Trophoblast cell (in vitro differentiated cells and primary cell): ENCODE measurements around the gene RBFA.
"Not testable (repeated sequence)": the region's sequence is repeated elsewhere in the genome, so short reads cannot be mapped to it uniquely, and the experiment has no call there.

Source experiments
- DNase-seq, 2 donors: peaks; one replicate each; pipeline ENCODE4 v3.0.0-alpha.2; 2016
- H2AFZ ChIP-seq: 2 replicates; pipeline ENCODE4 v1.6.1; 2013; ENCODE audit warnings: low read length, moderate library complexity, mild to moderate bottlenecking; ENCODE audit not compliant: insufficient read depth, poor library complexity
- H2AK5ac ChIP-seq: 2 replicates; pipeline ENCODE4 v1.6.1; 2013; ENCODE audit warnings: mild to moderate bottlenecking, low read length
- H2BK120ac ChIP-seq: 2 replicates; pipeline ENCODE4 v1.6.1; 2013; ENCODE audit warnings: low read length, mild to moderate bottlenecking, moderate library complexity; ENCODE audit not compliant: insufficient read depth, poor library complexity
- H2BK12ac ChIP-seq: 2 replicates; pipeline ENCODE4 v1.6.1; 2013; ENCODE audit warnings: mild to moderate bottlenecking, low read length, moderate library complexity
- H2BK5ac ChIP-seq: 2 replicates; pipeline ENCODE4 v1.6.1; 2013; ENCODE audit warnings: low read length, low read depth, moderate library complexity, mild to moderate bottlenecking; ENCODE audit not compliant: poor library complexity
- H3K14ac ChIP-seq: 2 replicates; pipeline ENCODE4 v1.6.1; 2013; ENCODE audit warnings: mild to moderate bottlenecking, low read length
- H3K18ac ChIP-seq: 2 replicates; pipeline ENCODE4 v1.6.1; 2013; ENCODE audit warnings: mild to moderate bottlenecking, low read length
- H3K23ac ChIP-seq: 2 replicates; pipeline ENCODE4 v1.6.1; 2013; ENCODE audit warnings: low read length
- H3K27ac ChIP-seq: 2 replicates; pipeline ENCODE4 v1.5.1; 2013; ENCODE audit warnings: low read depth, mild to moderate bottlenecking, inconsistent platforms, low read length, moderate library complexity
- H3K27me3 ChIP-seq: 2 replicates; pipeline ENCODE4 v1.6.1; 2013; ENCODE audit warnings: inconsistent platforms, mild to moderate bottlenecking, low read length, moderate library complexity; ENCODE audit not compliant: insufficient read depth
- H3K36me3 ChIP-seq, 2 experiments: 1 replicate in 1 of 2; 2 replicates in 1 of 2; pipeline ENCODE4 v1.6.1; 2013; ENCODE audit warnings: low read length in 2 of 2, mild to moderate bottlenecking in 2 of 2, moderate library complexity in 1 of 2; ENCODE audit not compliant: insufficient read depth in 2 of 2, control insufficient read depth in 1 of 2
- H3K4ac ChIP-seq: 2 replicates; pipeline ENCODE4 v1.6.1; 2013; ENCODE audit warnings: low read depth, mild to moderate bottlenecking, low read length, moderate library complexity
- H3K4me1 ChIP-seq, 2 experiments: 1 replicate in 1 of 2; 2 replicates in 1 of 2; pipeline ENCODE4 v1.6.1; 2013; ENCODE audit warnings: low read length in 2 of 2, mild to moderate bottlenecking in 2 of 2, moderate library complexity in 1 of 2; ENCODE audit not compliant: insufficient read depth in 2 of 2, control insufficient read depth in 1 of 2
- H3K4me2 ChIP-seq: 2 replicates; pipeline ENCODE4 v1.6.1; 2013; ENCODE audit warnings: inconsistent platforms, mild to moderate bottlenecking, low read length, moderate library complexity
- H3K4me3 ChIP-seq: 2 replicates; pipeline ENCODE4 v1.5.1; 2013; ENCODE audit warnings: mild to moderate bottlenecking, low read depth, low read length, inconsistent platforms
- H3K79me1 ChIP-seq: one replicate; pipeline ENCODE4 v1.6.1; 2013; ENCODE audit warnings: low read length
- H3K79me2 ChIP-seq: 2 replicates; pipeline ENCODE4 v1.6.1; 2013; ENCODE audit warnings: low read length, mild to moderate bottlenecking; ENCODE audit not compliant: control insufficient read depth, insufficient read depth, poor library complexity
- H3K9ac ChIP-seq: 2 replicates; pipeline ENCODE4 v1.6.1; 2013; ENCODE audit warnings: mild to moderate bottlenecking, low read length
- H3K9me3 ChIP-seq: 2 replicates; pipeline ENCODE4 v1.6.1; 2013; ENCODE audit warnings: low read depth, mild to moderate bottlenecking, control low read depth, inconsistent platforms, low read length; ENCODE audit not compliant: insufficient read depth
- H4K12ac ChIP-seq: 2 replicates; pipeline ENCODE4 v1.6.1; 2013; ENCODE audit warnings: low read depth, mild to moderate bottlenecking, low read length, moderate library complexity
- H4K8ac ChIP-seq: 2 replicates; pipeline ENCODE4 v1.6.1; 2013; ENCODE audit warnings: low read depth, mild to moderate bottlenecking, low read length, moderate library complexity
- H4K91ac ChIP-seq: one replicate; pipeline ENCODE4 v1.6.1; 2013; ENCODE audit warnings: low read depth, mild to moderate bottlenecking, low read length, moderate library complexity
- WGBS: extraction: QIAGEN DNeasy Blood & Tissue Kit; methylation state at CpG from one replicate; pipeline ENCODE4 v1.1.7; 2013; ENCODE audit warnings: missing lambda C conversion rate; ENCODE audit not compliant: insufficient read length, insufficient coverage; ENCODE audit errors: extremely low coverage; 5-methylcytosine and 5-hydroxymethylcytosine counted together

RBFA gene

DNA sequence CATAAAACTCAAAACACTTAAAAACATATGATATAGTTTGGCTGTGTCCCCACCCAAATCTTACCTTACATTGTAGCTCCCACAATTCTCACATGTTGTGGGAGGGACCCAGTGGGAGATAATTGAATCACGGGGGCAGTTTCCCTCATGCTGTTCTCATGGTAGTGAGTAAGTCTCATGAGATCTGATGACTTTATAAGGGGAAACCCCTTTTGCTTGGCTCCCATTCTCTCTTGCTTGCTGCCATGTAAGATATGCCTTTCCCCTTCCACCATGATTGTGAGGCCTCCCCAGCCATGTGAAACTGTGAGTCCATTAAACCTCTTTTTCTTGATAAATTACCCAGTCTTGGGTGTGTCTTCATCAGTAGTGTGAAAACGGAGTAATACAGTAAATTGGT lies 34.5 kb upstream of the RBFA start:
- H3K36me3 ChIP-seq, H4K12ac ChIP-seq, H2BK120ac ChIP-seq, H3K4me2 ChIP-seq, H3K9me3 ChIP-seq, H3K14ac ChIP-seq, H3K18ac ChIP-seq, H3K23ac ChIP-seq, H3K79me1 ChIP-seq, H3K79me2 ChIP-seq, H3K9ac ChIP-seq, H3K27me3 ChIP-seq, DNase-seq, H4K8ac ChIP-seq, H2AK5ac ChIP-seq, H4K91ac ChIP-seq, H3K4me3 ChIP-seq, H3K27ac ChIP-seq, H3K4me1 ChIP-seq, H2AFZ ChIP-seq, H2BK5ac ChIP-seq, H2BK12ac ChIP-seq, H3K4ac ChIP-seq: not testable (repeated sequence)
- WGBS = no CpG with 5 or more reads among the region's 2 CpGs

- no peak overlapping the region for H3K18ac ChIP-seq
- no peak overlapping the region for H3K27ac ChIP-seq
- H2BK5ac ChIP-seq = no peak overlapping the region
- no peak overlapping the region for H2AK5ac ChIP-seq
- H2AFZ ChIP-seq = no peak overlapping the region
- no peak overlapping the region for H4K8ac ChIP-seq
- peaks cover 0 to 2% of the 10 kb centered on the region in 2 experiments for H3K36me3 ChIP-seq
- H3K4me2 ChIP-seq = no peak overlapping the region
- H3K4me1 ChIP-seq = no peaks in the 10 kb centered on the region
- H3K27me3 ChIP-seq = no peaks in the 10 kb centered on the region
- DNase-seq = no peak
- H3K9me3 ChIP-seq = peaks cover 7% of the 10 kb centered on the region
- H3K23ac ChIP-seq = no peak overlapping the region
- no peak overlapping the region for H2BK120ac ChIP-seq
- no peak overlapping the region for H3K14ac ChIP-seq
- no peaks in the 10 kb centered on the region for H3K79me1 ChIP-seq
- no CpG with 5 or more reads among the region's 3 CpGs for WGBS
- H3K79me2 ChIP-seq = no peaks in the 10 kb centered on the region
- no peak overlapping the region for H2BK12ac ChIP-seq
- no peak overlapping the region for H3K4me3 ChIP-seq
- H4K91ac ChIP-seq = no peak overlapping the region
- H3K9ac ChIP-seq = no peak overlapping the region
- H3K4ac ChIP-seq = no peak overlapping the region
- H4K12ac ChIP-seq = no peak overlapping the region
These were observed 33.4 kb upstream of the RBFA start for GRCh38 chr18:80000877-80001276.

- Histone ChIP-seq H2BK120ac (no peak overlapping the region), H3K27me3 (no peaks in the 10 kb centered on the region), H3K23ac (no peak overlapping the region), H3K4me2 (no peak overlapping the region), H3K9me3 (peaks cover 7% of the 10 kb centered on the region), H4K91ac (no peak overlapping the region), H3K27ac (no peak overlapping the region), H3K14ac (no peak overlapping the region), H4K8ac (no peak overlapping the region), H3K9ac (no peak overlapping the region), H3K79me2 (no peaks in the 10 kb centered on the region), H3K79me1 (no peaks in the 10 kb centered on the region), H2BK5ac (no peak overlapping the region), H3K36me3 (peaks cover 0 to 2% of the 10 kb centered on the region in 2 experiments), H3K4ac (no peak overlapping the region), H2AFZ (no peak overlapping the region), H4K12ac (no peak overlapping the region), H3K4me3 (no peak overlapping the region), H2AK5ac (no peak overlapping the region), H3K18ac (no peak overlapping the region), H2BK12ac (no peak overlapping the region), H3K4me1 (no peaks in the 10 kb centered on the region)
- no peak for DNase-seq
- no CpG with 5 or more reads among the region's 5 CpGs for WGBS
These were observed 31.8 kb upstream of the RBFA start for GRCh38 chr18:80002468-80002867.

DNA sequence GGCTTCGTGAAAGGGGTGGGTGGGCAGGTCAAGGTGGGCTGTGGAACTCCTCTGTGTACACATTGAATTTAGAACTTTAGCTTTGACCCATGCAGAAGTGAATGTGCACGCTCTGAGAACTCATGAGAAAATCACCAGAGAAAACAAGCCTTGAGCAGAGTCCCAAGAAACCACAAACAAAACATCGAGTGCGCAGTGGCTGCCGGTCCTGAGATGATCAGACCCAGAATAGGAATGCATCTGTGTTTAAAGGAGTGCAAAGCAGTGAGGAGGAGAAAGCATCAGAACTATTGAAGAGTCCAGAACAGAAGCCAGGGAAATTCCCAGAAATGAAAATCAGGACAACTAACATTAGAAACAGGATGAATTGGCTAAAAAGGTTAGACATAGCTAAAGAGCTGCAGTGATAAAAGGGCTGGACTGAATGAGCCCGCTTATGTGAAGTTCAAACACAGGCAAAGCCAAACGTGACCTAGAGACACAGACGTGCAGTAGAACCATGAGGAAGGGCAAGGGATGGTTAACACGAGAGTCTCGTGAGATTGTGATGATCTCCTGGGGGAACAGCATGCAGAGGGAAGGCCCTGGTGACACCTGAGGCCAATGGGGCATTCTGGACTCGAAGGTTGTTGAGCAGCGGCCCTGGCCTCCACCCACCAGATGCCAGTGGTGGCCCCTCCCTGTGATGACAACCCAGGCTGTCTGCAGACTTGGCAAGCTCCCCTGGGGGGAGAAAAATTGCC lies 29.5 kb upstream of the RBFA start:
- H3K9me3 ChIP-seq = peaks cover 13% of the 10 kb centered on the region
- no peak overlapping the region for H3K9ac ChIP-seq
- no peak overlapping the region for H3K4me2 ChIP-seq
- no peak overlapping the region for H3K18ac ChIP-seq
- no CpG with 5 or more reads among the region's 12 CpGs for WGBS
- no peak overlapping the region for H2BK5ac ChIP-seq
- no peak overlapping the region for H3K4ac ChIP-seq
- H3K14ac ChIP-seq = no peak overlapping the region
- H3K79me2 ChIP-seq = no peaks in the 10 kb centered on the region
- H3K4me3 ChIP-seq = no peak overlapping the region
- H2AFZ ChIP-seq = no peak overlapping the region
- peaks cover 0 to 2% of the 10 kb centered on the region in 2 experiments for H3K36me3 ChIP-seq
- no peak overlapping the region for H3K27ac ChIP-seq
- no peak overlapping the region for H2BK120ac ChIP-seq
- H2AK5ac ChIP-seq = no peak overlapping the region
- H4K8ac ChIP-seq = no peak overlapping the region
- no peak overlapping the region for H4K91ac ChIP-seq
- H2BK12ac ChIP-seq = no peak overlapping the region
- DNase-seq = no peak
- no peaks in the 10 kb centered on the region for H3K79me1 ChIP-seq
- H3K27me3 ChIP-seq = no peaks in the 10 kb centered on the region
- no peaks in the 10 kb centered on the region for H3K4me1 ChIP-seq
- H3K23ac ChIP-seq = no peak overlapping the region
- H4K12ac ChIP-seq = no peak overlapping the region
